Cardiac muscle cell (in vitro differentiated cells and primary cell): ENCODE results near the gene CPN1. TPM values are rescaled to one million over a fixed set of nuclear protein-coding genes. Genes with fewer than 3 reads are reported as not detected.
"Not testable (repeated sequence)": the region's sequence is repeated elsewhere in the genome, so short reads cannot be mapped to it uniquely, and the experiment has no call there.

Source experiments
- DNase-seq, 2 donors: peaks; one replicate each; pipeline versions ENCODE4 v3.0.0 to v3.0.0-alpha.2; 2010 to 2017; ENCODE audit warnings: low read depth in 1 of 2, low spot score in 1 of 2
- H3K27ac ChIP-seq: fragments of 200-600 bp; sonication (generic); 2 replicates; pipeline ENCODE4 v1.5.1; 2016
- H3K27me3 ChIP-seq: fragments of 200-600 bp; sonication (generic); 2 replicates; pipeline ENCODE4 v1.6.0; 2016; ENCODE audit warnings: control low read depth
- H3K36me3 ChIP-seq: fragments of 200-600 bp; sonication (generic); 2 replicates; pipeline ENCODE4 v1.5.1; 2016; ENCODE audit warnings: control low read depth
- H3K4me1 ChIP-seq: fragments of 200-600 bp; sonication (generic); 2 replicates; pipeline ENCODE4 v1.8.1; 2017; ENCODE audit warnings: low read depth, mild to moderate bottlenecking, mixed run types
- H3K4me3 ChIP-seq: fragments of 200-600 bp; sonication (generic); 2 replicates; pipeline ENCODE4 v1.5.1; 2016; ENCODE audit warnings: mild to moderate bottlenecking
- H3K9me3 ChIP-seq: fragments of 200-600 bp; sonication (generic); 2 replicates; pipeline ENCODE4 v1.5.1; 2017; ENCODE audit warnings: low read depth, mild to moderate bottlenecking, control low read depth
- polyA plus RNA-seq: library from polyadenylated mRNA; unstranded; fragments of >200 nt; fragmentation: Nextera tagmentation; extraction: Ambion mirVana; gene quantifications from 2 replicates; pipeline ENCODE4 v1.2.1, GENCODE V29; 2016
- total RNA-seq: library from RNA; depleted of rRNA; stranded (reverse); fragments of >200 nt; gene quantifications from 2 replicates; pipeline ENCODE4 v1.2.3, GENCODE V29; 2016
- TF ChIP-seq, protein P1 (sequence below): IDR thresholded peaks from 2 replicates; pipeline ENCODE4 v1.5.1; 2012; ENCODE audit warnings: low read depth, mild to moderate bottlenecking, low read length

Gene CPN1
- total and polyA plus RNA-seq, 2 experiments from 2014 or later: not detected

DNA sequence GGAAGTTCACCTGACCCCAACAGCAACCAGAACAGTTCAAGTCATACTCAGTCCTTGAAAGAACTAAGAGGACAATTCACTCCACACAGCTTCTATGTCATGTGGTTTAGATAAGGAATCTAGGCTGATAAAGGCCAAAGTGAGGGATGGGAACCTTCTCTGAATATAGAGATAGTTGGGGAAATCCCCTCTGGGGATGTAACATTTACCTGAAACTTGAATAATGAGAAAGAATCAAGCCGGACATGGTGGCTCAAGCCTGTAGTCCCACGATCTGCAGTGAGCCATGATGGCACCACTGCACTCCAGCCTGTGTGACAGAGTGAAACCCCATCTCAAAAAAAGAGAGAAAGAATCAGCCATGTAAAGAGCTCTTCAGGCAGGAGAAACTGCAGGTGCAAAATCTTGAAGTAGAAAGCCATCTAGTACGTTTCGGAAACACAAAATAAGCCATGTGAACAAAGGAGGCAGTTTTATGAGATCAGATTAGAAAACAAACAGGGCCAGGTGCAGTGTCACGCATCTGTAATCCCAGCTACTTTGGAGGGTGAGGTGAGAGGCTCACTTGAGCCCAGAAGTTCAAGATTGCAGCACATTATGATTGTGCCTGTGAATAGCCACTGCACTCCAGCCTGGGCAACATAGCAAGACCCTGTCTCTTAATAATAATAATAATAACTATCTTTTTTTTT is 67.5 kb downstream of the CPN1 start:
- no peak for DNase-seq
- TF ChIP-seq, protein P1, sequence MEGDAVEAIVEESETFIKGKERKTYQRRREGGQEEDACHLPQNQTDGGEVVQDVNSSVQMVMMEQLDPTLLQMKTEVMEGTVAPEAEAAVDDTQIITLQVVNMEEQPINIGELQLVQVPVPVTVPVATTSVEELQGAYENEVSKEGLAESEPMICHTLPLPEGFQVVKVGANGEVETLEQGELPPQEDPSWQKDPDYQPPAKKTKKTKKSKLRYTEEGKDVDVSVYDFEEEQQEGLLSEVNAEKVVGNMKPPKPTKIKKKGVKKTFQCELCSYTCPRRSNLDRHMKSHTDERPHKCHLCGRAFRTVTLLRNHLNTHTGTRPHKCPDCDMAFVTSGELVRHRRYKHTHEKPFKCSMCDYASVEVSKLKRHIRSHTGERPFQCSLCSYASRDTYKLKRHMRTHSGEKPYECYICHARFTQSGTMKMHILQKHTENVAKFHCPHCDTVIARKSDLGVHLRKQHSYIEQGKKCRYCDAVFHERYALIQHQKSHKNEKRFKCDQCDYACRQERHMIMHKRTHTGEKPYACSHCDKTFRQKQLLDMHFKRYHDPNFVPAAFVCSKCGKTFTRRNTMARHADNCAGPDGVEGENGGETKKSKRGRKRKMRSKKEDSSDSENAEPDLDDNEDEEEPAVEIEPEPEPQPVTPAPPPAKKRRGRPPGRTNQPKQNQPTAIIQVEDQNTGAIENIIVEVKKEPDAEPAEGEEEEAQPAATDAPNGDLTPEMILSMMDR: no peak
- Histone ChIP-seq H3K27me3 (no peaks in the 10 kb centered on the region), H3K36me3 (no peaks in the 10 kb centered on the region), H3K9me3 (no peaks in the 10 kb centered on the region), H3K4me1 (no peaks in the 10 kb centered on the region), H3K27ac (no peak overlapping the region), H3K4me3 (no peak overlapping the region)

DNA sequence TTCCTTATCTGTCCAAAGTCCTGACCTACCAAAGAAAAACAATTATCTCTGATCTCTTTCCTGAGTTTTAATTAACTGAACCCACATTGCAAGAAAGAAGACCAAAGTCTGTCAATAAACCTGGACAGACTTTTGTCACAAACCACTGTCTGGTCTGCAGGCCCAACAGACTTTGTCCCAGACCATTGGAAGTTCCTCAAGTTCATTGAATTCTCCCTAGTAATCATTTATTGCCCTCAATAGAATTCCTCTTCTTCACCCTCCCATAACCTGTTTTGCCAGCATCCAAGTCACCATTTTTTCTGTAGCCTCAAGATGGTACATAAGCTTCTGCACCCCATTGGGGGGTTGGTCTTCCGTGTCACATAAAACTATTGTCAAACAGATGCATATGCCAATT is 68.0 kb downstream of the CPN1 start:
- no peak for DNase-seq
- H3K27me3 ChIP-seq: no peaks in the 10 kb centered on the region
- no peaks in the 10 kb centered on the region for H3K36me3 ChIP-seq
- H3K9me3 ChIP-seq: no peaks in the 10 kb centered on the region
- TF ChIP-seq, protein P1: no peak
- no peaks in the 10 kb centered on the region for H3K4me1 ChIP-seq
- no peak overlapping the region for H3K4me3 ChIP-seq
- H3K27ac ChIP-seq: no peak overlapping the region

DNA sequence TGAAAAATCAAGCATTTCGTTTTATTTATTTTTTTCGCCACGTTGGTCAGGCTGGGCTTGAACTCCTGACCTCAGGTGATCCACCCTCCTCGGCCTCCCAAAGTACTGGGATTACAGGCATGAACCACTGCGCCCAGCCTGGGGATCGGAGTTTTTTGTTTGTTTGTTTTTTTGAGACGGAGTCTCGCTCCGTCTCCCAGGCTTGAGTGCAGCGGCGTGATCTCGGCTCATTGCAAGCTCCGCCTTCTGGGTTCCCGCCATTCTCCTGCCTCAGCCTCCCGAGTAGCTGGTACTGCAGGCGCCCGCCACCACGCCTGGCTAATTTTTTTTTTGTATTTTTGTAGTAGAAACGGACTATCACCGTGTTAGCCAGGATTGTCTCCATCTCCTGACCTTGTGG is 69.8 kb downstream of the CPN1 start:
- H3K27ac ChIP-seq, H3K27me3 ChIP-seq, H3K4me1 ChIP-seq, H3K36me3 ChIP-seq, DNase-seq, H3K9me3 ChIP-seq, H3K4me3 ChIP-seq: not testable (repeated sequence)

DNA sequence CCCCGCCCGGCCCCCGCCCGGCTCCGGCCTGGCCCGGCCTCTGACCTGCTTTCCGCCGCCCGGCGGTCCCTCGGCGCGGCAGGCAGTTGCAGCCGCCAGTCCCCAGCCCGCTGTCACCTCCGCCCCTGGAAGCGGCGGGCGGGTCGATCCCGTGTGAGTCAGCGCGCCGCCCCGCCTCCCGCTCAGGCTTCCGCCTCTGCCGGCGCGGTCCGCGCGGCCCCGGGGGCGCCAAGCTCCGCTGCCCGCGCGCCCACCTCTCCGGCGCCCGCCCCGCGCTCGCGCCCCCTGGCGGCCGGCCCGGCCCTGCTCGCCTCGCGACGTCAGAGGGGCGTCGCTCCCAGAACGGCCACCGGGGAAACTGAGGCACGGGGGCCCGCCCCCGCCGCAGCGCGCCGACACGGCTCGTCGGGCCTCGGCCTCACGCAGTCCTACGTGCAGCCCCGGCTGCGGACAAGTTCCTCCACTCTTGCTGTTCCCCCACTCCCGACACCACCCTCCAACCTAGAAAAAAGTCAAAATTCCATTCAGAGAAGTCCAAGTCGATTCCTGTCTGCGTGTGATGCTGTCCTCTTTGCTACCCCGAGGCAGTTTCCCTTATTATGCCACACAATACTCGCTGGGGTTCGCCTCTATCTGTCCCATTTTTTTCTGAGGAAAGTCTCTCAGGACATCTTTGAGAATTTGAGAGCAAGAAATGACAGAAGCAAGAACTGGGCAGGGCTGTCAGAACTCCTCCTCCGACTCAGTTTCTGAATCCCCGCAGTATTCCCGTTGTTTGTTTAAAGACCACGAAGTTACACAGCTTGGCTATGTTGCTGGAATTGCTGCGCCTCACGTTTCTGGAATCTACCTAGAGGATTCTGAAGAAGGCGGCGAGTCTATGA is 71.6 kb downstream of the CPN1 start, which contains the start of gene DNMBP:
DNMBP (minus strand) TSS at position 155 of the 884 bp plus-strand sequence. CDS start 37,823 bp downstream, outside the sequence.
- H3K36me3 ChIP-seq: no peaks in the 10 kb centered on the region
- no peaks in the 10 kb centered on the region for H3K9me3 ChIP-seq
- peak within 1 kb of the TSS; percentile 75 for H3K4me3 ChIP-seq
- no peaks in the 10 kb centered on the region for H3K27me3 ChIP-seq
- TF ChIP-seq, protein P1: peak; percentile 43
- peaks cover 7% of the 10 kb centered on the region for H3K4me1 ChIP-seq
- DNase-seq: peak; percentile 88 to 96
- H3K27ac ChIP-seq: peak within 1 kb of the TSS; percentile 57

DNA sequence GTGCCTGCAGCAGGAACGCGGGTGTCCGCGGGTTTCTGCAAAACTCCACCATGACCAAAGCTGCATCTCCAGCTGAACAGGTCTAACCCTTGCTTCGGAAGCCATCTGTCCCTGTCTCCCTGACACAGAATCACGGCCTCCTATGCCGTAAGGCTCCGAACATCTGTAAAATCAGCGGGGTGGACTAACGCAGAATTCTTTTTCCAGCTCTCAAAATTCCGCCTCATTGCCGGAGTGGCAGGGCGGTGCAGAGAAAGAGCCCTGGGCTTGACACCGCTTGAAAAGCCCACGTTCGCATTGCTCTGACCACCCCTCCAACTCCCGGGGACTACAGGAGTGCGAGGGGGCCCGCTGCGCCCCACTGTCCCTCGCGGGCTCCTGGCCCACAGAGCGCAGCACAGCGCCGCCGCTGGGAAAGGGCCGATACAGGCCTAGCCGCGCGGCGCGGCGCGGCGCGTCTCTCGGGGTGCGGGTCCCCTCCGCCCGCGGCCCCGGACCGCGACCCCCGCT is 72.3 kb downstream of the CPN1 start:
- no peak for DNase-seq
- H3K9me3 ChIP-seq: no peaks in the 10 kb centered on the region
- no peaks in the 10 kb centered on the region for H3K36me3 ChIP-seq
- H3K4me3 ChIP-seq: peak overlapping the region; percentile 75
- TF ChIP-seq, protein P1: peak; percentile 55
- peaks cover 7% of the 10 kb centered on the region for H3K4me1 ChIP-seq
- peak overlapping the region; percentile 57 for H3K27ac ChIP-seq
- H3K27me3 ChIP-seq: no peaks in the 10 kb centered on the region
